GM10847 (cell line): ENCODE measurements around the gene KRT10.

Experiments used
- POLR2A ChIP-seq: IDR thresholded peaks from 2 replicates; pipeline ENCODE4 v1.6.1; 2011; ENCODE audit not compliant: insufficient read length; ENCODE audit errors: extremely low read depth

KRT10 gene

DNA sequence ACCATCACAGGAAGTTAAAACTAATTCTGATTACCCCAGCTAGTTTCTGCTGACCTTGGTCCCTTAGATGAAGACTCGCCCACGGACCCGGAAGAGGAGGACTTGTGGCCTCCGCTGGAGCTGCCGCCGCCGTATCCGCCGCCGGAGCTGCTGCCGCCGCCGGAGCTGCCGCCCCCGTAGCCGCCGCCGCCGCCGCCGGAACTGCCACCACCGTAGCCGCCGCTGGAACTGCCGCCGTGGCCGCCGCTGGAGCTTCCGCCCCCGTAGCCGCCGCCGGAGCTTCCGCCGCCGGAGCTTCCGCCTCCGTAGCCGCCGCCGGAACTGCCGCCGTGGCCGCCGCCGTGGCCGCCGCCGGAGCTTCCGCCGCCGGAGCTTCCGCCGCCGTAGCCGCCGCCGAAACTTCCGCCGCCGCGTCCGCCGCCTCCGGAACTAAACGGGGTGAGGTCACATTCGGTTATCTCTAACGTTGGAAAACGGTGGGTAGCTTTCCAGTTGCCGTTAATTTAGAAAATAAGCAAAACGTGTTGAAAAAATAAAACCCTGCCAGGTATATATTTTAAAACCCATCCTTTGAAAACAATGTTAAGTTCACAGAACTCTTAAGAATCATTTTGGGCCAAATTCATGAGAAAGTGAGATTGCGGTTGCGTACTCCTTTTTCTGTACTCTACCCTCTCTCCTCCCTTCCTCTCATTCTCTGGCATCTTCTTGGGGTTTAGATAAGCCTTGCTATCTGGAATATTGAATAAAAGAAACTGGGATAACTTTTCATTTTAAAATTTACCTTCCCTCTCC is 3.5 kb downstream of the KRT10 start:
- peak; percentile 68 for TF ChIP-seq POLR2A

DNA sequence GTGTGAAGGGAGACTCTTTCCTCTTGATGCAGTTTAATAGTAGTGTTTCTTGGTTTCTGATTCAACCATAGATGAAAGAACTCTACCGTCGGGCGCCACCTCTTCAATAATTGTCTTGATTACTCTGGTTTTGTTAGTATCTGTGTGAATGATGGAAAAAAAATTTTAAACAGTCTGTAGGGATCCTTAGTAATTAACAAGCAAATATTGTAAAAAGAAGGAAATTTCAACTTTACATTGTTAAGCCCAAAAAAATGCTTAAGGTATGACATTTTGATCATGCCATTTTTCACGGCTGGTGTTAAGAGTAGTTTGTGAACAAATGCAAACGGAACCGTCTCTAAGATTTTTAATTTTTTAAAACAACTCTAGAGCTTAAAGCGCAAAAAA is 4.1 kb downstream of the KRT10 start:
- no peak for TF ChIP-seq POLR2A

DNA sequence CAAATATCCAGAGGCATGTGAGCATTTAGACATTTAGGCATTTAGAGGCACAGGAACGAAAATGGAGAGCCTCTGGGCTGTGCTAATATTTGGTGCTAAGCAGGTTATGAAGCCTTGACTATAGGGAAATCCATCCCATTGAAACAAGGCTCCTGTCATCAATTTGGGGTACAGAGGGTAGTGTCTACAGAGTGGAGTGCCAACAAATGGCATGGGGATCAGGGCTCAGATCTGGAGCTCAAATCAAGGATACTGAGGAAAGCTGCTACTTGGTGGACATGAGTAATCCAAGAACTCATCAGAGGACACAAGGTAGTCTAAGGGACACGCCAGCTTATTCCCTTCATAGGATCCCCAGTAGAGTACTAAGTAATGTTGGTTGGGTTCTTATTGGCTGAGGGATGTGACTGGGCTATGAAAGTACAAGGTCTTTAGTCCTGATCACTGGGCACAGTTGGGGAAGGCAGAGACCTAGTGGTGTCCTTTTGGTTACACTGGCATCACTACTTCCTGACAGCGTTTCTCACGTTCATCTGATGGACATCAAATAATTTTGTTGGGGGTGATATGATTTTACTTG is 5.2 kb downstream of the KRT10 start:
- TF ChIP-seq POLR2A, result no peak

DNA sequence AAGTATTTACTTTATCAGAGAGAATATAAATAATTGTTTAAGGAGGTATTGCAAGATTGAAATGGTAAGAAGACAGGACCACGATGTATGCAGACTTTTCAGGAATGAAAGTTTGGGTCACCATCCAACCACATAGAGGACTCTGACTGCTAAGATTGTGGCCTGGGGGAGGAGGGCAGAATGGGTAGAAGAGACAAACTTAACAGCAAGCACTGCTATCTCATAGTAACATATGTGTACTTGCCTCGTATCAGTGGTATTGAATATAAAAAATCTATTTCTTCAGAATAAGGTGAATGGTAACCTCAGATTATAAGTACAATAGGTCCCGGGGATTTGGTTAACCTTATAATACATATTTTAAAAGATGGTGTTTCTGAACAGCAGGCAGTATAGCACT is 5.8 kb downstream of the KRT10 start:
- no peak for TF ChIP-seq POLR2A

DNA sequence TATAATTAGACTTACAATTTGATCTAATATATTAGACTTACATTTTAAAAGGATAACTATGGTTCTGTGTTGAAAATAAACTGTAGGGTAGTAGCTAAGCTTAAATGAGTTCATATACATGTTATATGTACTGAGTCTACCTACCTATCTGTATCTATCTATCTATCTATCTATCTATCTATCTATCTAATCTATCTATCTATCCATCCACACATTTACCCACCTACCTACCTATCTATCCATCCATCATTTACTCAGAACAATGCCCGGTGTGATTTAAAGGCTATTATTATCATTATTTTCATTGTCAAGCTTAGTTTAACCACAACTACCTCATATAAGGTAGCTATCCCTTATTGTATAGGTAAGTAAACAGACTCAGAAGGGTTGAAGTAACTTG is 7.0 kb downstream of the KRT10 start:
- TF ChIP-seq POLR2A, result no peak

DNA sequence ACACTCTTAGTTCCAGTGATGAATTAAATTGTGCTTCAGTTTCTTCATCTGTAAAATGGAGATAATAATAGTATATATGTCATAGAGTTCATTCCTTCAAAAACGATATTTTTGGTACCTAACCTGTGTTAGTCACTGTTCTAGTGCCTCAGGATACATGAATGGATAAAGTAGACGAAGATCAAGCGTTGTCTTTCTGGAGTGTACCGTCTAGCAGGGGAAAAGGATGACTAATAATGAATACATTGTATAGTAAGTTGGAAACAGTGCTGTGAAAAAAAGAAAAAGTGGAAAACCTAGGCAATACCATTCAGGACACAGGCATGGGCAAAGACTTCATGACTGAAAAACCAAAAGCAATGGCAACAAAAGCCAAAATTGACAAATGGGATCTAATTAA is 8.6 kb downstream of the KRT10 start:
- TF ChIP-seq POLR2A, result no peak

DNA sequence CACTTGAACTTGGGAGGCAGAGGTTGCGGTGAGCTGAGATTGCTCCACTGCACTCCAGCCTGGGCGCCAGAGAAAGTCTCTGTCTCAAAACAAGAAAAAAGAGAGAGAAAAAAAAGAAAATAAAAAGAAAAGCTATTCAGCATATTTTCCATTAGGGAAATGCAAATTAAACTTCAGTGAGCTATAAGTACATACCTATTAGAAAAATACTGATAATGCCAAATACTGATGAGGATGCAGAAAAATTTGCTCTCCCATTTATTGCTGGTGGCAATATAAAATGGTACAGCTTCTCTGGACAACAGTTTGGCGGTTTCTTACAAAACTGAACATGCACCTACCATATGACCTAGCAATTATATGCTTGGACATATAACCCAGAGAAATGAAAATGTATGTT is 9.8 kb downstream of the KRT10 start:
- no peak for TF ChIP-seq POLR2A

DNA sequence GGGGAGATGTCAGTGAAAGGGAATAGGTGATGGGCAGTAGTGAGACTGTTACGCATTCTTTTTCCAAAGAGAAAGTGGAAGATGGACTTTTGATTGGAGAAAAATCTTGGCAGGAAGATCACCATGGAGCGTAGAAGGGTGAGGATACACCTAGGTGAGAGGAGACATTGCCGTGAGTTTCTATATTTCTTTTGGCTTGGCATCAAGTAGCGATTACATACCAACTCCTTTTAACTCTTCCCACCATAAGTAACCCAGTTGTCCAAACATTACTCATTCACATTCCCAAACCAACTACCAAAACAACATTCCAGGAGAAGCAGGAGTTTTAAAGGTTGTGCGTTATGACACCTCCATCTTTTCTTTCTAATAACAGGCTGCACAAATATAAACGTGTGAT is 11.9 kb downstream of the KRT10 start:
- TF ChIP-seq POLR2A, result no peak

DNA sequence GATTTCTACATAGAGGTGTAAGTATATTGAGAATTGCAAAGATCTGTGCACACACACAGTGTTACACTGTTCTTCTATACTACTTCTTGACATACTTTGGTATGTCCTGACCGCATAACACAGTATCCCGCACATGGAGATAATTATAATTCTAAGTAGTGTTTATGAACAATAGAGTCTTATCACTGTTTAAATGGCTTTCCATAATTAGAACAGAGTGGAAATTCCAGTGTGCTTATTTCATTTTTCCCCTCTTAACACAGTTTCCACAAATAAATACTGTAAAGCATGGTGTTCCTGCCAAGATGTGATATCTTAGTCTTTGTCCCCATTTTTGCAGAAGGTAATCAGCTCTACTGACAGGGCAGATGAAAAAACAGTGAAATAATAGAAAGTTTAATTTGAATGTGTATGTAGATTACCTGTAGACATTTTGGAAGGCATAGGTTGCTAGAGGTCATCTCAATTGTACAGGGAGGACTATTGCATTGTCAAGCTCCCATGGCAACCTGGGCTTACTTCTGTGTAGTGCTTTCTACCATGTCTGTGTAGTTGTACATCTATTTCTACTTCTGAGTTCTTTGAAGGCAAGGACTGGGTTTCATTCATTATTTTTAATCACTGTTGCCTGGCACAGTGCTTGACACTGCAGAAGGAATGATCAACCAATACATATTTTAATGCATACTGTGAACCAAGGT is 12.5 kb downstream of the KRT10 start:
- no peak for TF ChIP-seq POLR2A

DNA sequence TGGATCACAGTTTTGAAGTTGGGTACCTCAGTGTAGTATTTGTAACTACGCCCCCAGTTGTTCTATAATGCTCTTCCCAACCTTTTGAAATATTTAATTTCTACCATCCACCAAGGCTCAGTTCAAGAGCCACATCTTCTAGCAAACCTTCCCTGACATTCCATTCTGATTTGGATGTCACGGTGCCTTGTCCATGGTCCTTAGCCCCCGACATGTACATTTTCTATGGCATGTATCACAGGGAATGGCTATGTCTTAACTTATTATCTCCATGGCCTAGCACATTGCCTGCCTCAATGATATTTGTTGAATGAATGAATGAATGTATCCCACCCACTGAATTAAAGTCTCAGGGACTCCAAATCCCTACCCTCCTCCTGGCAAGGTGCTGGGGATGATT is 16.3 kb downstream of the KRT10 start:
- no peak for TF ChIP-seq POLR2A

DNA sequence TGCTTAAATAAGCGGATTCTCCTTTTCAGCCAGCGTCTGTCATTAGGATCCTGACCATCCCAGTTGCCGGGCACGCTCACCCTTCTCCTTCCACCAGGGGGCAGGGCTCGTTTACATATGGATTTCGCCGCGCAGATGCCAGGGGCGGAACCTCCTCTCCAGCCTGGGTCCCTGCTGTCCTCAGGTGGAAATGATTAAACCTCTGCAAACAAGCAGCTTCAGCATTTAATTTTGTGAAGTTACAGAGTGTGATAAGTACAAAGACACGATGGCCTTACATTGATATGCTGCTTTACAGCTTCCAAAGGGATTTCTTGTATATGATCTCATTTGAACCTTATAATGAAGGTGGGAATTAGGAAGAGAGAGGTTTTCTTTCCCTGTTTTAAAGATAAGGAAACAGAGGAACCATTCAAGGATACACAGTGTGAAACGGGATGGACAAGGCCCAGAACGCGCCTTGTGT is 18.8 kb downstream of the KRT10 start:
- no peak for TF ChIP-seq POLR2A

DNA sequence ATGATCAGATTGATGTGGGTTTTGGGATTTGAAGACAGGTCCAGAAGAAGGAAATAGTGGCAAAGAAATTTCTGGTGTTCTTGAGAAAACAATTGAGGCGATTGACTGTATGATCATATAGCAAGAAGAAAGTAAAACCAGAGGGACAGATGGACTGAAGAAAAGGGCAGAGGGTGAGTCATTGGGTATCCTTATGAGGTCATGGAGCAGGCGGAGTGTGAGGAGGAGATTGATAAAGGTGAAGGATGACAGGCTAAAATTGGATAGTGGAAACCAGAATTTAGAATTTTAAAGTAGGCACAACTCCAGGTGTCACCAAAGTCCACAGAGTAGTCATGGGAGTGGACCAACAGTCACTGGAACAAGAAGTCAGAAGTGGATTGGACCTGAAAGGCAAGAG is 21.3 kb downstream of the KRT10 start:
- TF ChIP-seq POLR2A, result no peak

DNA sequence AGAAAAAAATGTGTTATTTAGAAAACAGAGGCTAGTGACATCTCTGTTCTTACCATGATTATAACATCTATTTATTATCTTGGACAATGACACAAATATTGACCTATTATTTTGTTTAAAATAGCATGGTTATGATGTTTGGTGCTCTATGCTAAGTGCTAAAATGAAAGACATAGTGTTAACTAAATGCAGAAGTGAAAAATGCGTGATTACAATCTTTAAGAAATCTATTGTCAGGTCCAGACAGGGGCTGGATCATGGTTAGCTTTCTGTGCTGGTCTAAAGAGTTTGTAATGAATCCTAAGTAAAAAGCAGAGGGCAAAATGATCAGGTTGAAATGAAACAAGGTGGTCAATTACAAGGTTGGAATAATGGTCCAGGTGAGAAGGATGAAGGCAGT is 22.0 kb downstream of the KRT10 start:
- TF ChIP-seq POLR2A, result no peak

DNA sequence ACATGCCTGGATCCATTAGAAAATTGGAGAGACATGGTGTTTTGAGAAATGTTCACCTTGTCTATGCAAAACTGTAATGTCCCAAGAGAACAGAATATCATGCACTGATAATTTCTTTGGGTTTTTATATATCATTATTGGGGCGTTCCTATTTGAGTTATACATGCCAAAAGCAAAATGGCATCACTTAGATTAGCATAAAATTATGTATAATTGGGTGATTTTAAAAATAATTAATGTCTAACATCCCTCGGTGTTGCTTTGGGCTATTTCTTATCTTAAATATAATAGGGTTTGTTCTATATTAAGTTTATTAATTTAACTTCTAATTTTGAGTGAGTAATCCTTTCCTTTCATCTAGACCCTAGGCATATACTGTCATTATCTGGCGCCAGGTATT is 22.6 kb downstream of the KRT10 start, which contains the start of gene KRT28:
KRT28 (minus strand) TSS at position 101 of the 400 bp plus-strand sequence; CDS start at position 35, 66 bp downstream.
- TF ChIP-seq POLR2A, result no peak

DNA sequence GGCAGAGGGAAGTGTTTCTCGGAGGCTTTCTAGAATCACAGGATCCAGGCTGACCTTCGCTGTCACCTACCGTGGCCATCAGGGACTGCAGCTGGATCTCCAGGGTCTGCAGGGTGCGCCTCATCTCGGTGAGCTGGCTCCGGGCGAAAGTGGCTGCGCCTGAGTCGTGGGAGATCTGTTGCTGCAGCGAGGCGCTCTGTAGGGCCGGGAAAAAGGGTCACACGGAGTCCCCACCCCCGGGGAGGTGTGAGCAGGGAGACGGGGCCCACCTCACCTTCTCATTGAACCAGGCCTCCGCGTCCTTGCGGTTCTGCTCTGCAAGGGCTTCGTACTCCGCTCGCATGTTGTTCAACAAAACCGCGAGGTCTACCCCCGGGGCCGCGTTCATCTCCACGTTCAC is 25.6 kb downstream of the KRT10 start:
- no peak for TF ChIP-seq POLR2A

DNA sequence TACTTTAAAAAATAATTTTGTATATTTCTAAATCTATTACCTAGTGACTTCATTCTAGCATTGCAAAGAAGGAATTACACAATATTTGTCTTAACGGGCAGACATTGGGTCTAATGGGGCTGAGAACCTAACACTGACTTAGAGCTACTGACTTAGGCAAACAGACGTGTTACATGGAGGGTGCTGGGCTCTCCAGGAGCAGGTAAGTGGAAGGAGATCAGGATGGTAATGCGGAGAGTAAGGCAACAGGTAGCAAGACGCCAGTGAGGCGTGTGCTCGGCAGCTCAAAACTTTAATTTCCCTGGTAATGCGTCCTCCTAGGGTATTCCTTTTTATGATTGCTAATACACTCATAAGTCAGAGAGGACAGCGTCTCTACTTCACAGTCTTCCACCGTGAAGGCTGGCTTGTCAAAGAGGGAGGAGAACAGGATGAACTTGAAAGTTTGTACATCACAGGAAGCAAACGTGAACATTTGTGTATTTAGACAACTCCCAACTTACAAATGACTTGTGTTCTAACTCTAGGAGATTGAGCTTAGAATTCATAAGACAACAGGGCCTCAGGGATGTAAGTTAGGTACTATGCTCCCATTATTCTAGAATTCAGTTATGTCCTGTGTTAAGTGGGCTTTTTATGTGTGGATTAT is 27.3 kb downstream of the KRT10 start:
- TF ChIP-seq POLR2A, result no peak
